Stimulated activated CD4-positive, alpha-beta T cell treated with anti-CD3 and anti-CD28 coated beads, Interleukin-1b, Interleukin-23, amount 100 ng/mL, for 24 hours (primary cell): ENCODE results near the gene SET.
"Not testable (repeated sequence)": the region's sequence is repeated elsewhere in the genome, so short reads cannot be mapped to it uniquely, and the experiment has no call there.

Source experiments
- DNase-seq, 4 experiments: peaks; one replicate each; pipeline ENCODE4 v3.0.0-alpha.2; 2020; ENCODE audit warnings: low read depth in 4 of 4, low spot score in 1 of 4

The SET gene

GRCh38 chr9:128685636-128686489 lies 3.2 kb upstream of the SET start:
- no peak for DNase-seq

- no peak for DNase-seq
Observed at GRCh38 chr9:128687453-128687852, 1.6 kb upstream of the SET start.

GRCh38 chr9:128689293-128689774 lies 312 bp downstream of the SET start:
- no peak for DNase-seq

GRCh38 chr9:128689820-128690683 lies 1.0 kb downstream of the SET start:
- DNase-seq = no peak

- DNase-seq = no peak
Observed at GRCh38 chr9:128690684-128691034, 1.6 kb downstream of the SET start.

GRCh38 chr9:128693738-128694137 lies 4.7 kb downstream of the SET start:
- not testable (repeated sequence) for DNase-seq

- DNase-seq = no peak
Observed at GRCh38 chr9:128694344-128694743, 5.3 kb downstream of the SET start.

GRCh38 chr9:128696923-128697707 lies 8.1 kb downstream of the SET start:
- no peak for DNase-seq

- DNase-seq = not testable (repeated sequence)
Observed at GRCh38 chr9:128699096-128699795, 10.2 kb downstream of the SET start.

GRCh38 chr9:128701227-128701854 lies 12.3 kb downstream of the SET start:
- DNase-seq = no peak

- peak; percentile 80 to 91 (median 82) for DNase-seq
Observed at GRCh38 chr9:128702445-128702948, 13.5 kb downstream of the SET start, which contains the start of gene PKN3. Gene PKN3, plus strand, starts transcription at chr9:128702503. Its CDS starts 413 bp downstream, at chr9:128702916.

- DNase-seq = no peak
Observed at GRCh38 chr9:128702949-128703615, 14.1 kb downstream of the SET start.

GRCh38 chr9:128703616-128704355 lies 14.8 kb downstream of the SET start:
- no peak for DNase-seq

- DNase-seq = no peak
Observed at GRCh38 chr9:128704356-128704670, 15.3 kb downstream of the SET start.

GRCh38 chr9:128705051-128705965 lies 16.3 kb downstream of the SET start:
- no peak for DNase-seq

- no peak for DNase-seq
Observed at GRCh38 chr9:128706045-128706444, 17.0 kb downstream of the SET start.

- DNase-seq = no peak
Observed at GRCh38 chr9:128706671-128707381, 17.8 kb downstream of the SET start.
